Esophagus muscularis mucosa (tissue), 4 donors: ENCODE data around the gene CCDC124. TPM values are rescaled to one million over a fixed set of nuclear protein-coding genes. Genes with fewer than 3 reads are reported as not detected.

Source experiments
- DNase-seq: peaks from one replicate; pipeline ENCODE4 v3.0.0-alpha.2; 2017; ENCODE audit errors: extremely low spot score
- H3K27ac ChIP-seq, 4 donors: fragments of 200-600 bp; sonication (generic); replicated peaks in 1 of 4; 1 replicate in 3 of 4; 2 replicates in 1 of 4; pipeline ENCODE4 v1.5.1; 2016 to 2019; ENCODE audit warnings: mild to moderate bottlenecking in 1 of 4
- H3K27me3 ChIP-seq, 4 donors: fragments of 200-600 bp; sonication (generic); one replicate each; pipeline versions ENCODE4 v1.5.1 to v1.6.0; 2016 to 2019
- H3K36me3 ChIP-seq, 4 donors: fragments of 200-600 bp; sonication (generic); one replicate each; pipeline ENCODE4 v1.5.1; 2016 to 2019
- H3K4me1 ChIP-seq, 4 donors: fragments of 200-600 bp; sonication (generic); one replicate each; pipeline ENCODE4 v1.5.1; 2016 to 2019
- H3K4me3 ChIP-seq, 4 donors: fragments of 200-600 bp; sonication (generic); 1 replicate in 2 of 4; 2 replicates in 2 of 4; pipeline ENCODE4 v1.5.1; 2016 to 2019; ENCODE audit warnings: mild to moderate bottlenecking in 4 of 4, moderate library complexity in 1 of 4
- H3K9me3 ChIP-seq, 4 donors: fragments of 200-600 bp; sonication (generic); 1 replicate in 3 of 4; 2 replicates in 1 of 4; pipeline ENCODE4 v1.5.1; 2016 to 2019
- EP300 ChIP-seq: sonication (generic); formaldehyde crosslinking; IDR thresholded peaks from one replicate; pipeline ENCODE4 v1.6.1; 2017; ENCODE audit warnings: antibody characterized with exemption
- POLR2A ChIP-seq: fragments of 450-650 bp; IDR thresholded peaks from one replicate; pipeline ENCODE4 v1.6.1; 2017; ENCODE audit warnings: antibody characterized with exemption, moderate library complexity, mild to moderate bottlenecking, low read depth
- POLR2AphosphoS5 ChIP-seq, 2 donors: sonication (generic); formaldehyde crosslinking; IDR thresholded peaks; one replicate each; pipeline ENCODE4 v1.6.1; 2017; ENCODE audit warnings: antibody characterized with exemption in 2 of 2
- WGBS: methylation state at CpG from one replicate; pipeline ENCODE4 v1.1.5; 2018; 5-methylcytosine and 5-hydroxymethylcytosine counted together
- intact Hi-C: fragments of 100-400 bp; cut with DNase I; formaldehyde crosslinking; loops from one replicate; pipeline ENCODE4 v1.15.1; 2023
- total RNA-seq, 4 donors: library from RNA; depleted of rRNA; stranded (reverse); fragments of >200 nt; gene quantifications; one replicate each; pipeline versions ENCODE4 v1.1.0 to v1.2.1, GENCODE V29; 2016
- TF ChIP-seq, protein P1 (sequence below), 3 experiments: fragments of 200-600 bp in 2 of 3; fragments of 450-650 bp in 1 of 3; sonication (generic) in 2 of 3; IDR thresholded peaks; one replicate each; pipeline ENCODE4 v1.5.1; 2017 to 2019; ENCODE audit warnings: antibody characterized with exemption in 3 of 3, mild to moderate bottlenecking in 2 of 3, moderate library complexity in 1 of 3

Gene CCDC124
- total RNA-seq, 4 donors from 2014 or later: 51.2 to 97.4 (median 74.3) TPM

DNA sequence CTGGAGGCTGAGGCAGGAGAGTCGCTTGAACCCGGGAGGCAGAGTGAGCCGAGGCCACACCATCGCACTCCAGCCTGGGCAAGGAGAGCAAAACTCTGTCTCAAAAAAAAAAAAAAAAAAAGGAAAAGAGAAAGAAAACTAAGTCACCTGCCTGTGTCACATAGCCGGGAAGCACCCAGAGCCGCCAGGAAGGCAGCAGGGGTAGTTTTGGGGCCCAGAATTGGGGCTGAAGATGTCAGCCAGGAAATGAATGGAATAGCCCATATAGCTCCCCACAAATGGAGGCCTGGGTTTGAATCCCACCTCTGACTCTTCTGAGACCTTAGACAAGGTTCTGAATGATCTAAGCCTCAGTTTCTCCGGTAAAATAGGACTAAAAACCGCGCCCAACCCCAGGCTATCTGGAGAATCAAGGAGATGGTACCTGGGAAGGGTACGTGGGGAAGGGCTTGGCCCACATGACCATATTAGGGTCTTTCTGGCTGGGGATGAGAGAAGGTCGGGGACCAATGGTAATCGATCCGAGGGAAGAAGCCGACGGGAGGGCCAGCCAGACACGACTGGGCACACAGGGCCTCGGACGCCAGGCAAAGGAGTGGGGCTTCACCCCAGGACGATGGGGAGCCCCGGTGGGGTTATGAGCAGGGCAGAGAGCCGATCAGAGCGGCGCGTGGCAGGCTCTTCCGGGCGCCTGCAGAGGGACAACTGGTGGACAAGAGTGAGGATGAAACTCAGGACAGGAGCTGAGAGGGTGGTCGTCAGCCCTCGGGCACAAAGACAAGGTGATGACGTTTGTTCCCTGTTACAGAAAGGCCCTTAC is 14.4 kb downstream of the CCDC124 start:
- WGBS: 27% methylated on average over 20 of the region's 29 CpGs
- TF ChIP-seq EP300 (no peak), POLR2A (no peak), POLR2AphosphoS5 (IDR thresholded peaks at IDR 0.05) (peak in 1 of 2 donors; percentile 18)
- TF ChIP-seq, protein P1, sequence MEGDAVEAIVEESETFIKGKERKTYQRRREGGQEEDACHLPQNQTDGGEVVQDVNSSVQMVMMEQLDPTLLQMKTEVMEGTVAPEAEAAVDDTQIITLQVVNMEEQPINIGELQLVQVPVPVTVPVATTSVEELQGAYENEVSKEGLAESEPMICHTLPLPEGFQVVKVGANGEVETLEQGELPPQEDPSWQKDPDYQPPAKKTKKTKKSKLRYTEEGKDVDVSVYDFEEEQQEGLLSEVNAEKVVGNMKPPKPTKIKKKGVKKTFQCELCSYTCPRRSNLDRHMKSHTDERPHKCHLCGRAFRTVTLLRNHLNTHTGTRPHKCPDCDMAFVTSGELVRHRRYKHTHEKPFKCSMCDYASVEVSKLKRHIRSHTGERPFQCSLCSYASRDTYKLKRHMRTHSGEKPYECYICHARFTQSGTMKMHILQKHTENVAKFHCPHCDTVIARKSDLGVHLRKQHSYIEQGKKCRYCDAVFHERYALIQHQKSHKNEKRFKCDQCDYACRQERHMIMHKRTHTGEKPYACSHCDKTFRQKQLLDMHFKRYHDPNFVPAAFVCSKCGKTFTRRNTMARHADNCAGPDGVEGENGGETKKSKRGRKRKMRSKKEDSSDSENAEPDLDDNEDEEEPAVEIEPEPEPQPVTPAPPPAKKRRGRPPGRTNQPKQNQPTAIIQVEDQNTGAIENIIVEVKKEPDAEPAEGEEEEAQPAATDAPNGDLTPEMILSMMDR (IDR thresholded peaks at IDR 0.05): peak in 1 of 3 experiments; percentile 30
- intact Hi-C loops: loop anchor here (10.0 kb wide), 1 partner anchor 118 kb away; no protein-coding TSS in a partner anchor
- no peaks in the 10 kb centered on the region for H3K9me3 ChIP-seq
- peaks cover 0 to 16% (median 16%) of the 10 kb centered on the region in 4 donors for H3K36me3 ChIP-seq
- H3K27ac ChIP-seq: peak overlapping the region; percentile 58 to 76 (median 68)
- H3K27me3 ChIP-seq: peaks cover 5 to 41% (median 23%) of the 10 kb centered on the region in 4 donors
- peak overlapping the region; percentile 85 to 93 (median 90) for H3K4me3 ChIP-seq
- H3K4me1 ChIP-seq: peaks cover 39 to 76% (median 70%) of the 10 kb centered on the region in 4 donors
- no peak for DNase-seq

DNA sequence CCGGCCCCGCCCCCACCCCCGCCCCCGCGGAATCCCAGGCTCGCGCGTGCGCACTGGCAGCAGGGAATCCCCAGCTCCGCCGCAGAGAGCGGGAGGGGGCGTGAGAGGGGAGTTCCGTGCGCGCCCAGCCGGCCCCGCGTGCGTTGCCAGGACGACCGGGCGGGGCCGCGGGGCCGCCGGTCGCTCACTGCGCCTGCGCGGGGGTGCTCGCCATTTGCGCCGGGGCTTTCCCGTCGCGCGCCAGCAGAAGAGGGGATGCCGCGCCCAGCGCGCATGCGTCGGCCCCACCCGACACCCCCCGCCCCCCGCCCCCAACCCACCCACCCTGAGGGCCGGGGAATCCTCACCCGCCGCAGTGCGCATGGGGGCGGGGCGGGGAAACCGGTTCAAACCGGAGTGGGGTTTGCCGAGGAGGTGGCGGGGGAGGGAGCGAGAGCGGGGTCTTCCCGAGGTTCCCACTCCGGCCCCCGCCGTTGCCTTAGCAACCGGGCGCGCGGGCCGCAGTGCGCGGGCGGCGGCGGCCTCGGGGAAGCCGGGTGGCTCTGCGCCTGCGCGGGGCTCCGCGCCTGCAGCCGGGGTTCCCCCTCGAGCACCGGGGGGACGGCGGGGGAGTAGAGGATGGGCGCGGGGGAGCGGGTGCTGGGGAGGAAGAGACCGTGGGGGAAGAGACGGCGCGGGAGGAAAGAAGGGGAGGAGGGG is 15.1 kb downstream of the CCDC124 start:
- peak; percentile 94 for DNase-seq
- Histone ChIP-seq H3K36me3 (peaks cover 0 to 8% (median 8%) of the 10 kb centered on the region in 4 donors), H3K9me3 (no peaks in the 10 kb centered on the region), H3K27me3 (peaks cover 8 to 49% (median 31%) of the 10 kb centered on the region in 4 donors), H3K4me3 (peak overlapping the region; percentile 85 to 93 (median 90)), H3K27ac (peak overlapping the region; percentile 58 to 76 (median 71)), H3K4me1 (peaks cover 44 to 83% (median 78%) of the 10 kb centered on the region in 4 donors)
- WGBS: 1% methylated on average over 12 of the region's 92 CpGs
- TF ChIP-seq POLR2AphosphoS5 (IDR thresholded peaks at IDR 0.05) (peak in 1 of 2 donors; percentile 64), POLR2A (no peak), EP300 (no peak)
- intact Hi-C loops: loop anchor here (10.0 kb wide), 1 partner anchor 117 kb away; no protein-coding TSS in a partner anchor

DNA sequence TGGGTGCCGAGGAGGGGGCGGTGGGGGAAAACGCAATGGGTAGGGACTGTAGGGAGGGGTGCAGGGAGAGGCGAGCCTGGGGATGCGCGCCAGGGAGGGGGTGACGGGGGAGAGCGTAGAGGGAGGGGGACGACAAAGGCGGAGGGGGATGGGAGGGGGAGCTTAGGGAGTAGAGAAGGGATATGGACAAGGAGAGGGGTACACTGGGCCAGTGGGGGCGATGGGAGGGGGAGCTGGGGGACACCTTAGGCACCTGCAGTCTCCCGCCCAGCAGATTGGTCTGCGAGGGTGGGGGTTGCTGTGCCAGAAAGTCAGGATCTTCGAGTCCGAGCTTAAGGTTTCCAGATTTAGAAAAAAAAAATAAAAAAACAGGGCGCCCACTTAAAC is 15.7 kb downstream of the CCDC124 start:
- Histone ChIP-seq H3K4me3 (peak overlapping the region; percentile 85 to 93 (median 90)), H3K27ac (peak overlapping the region in 1 of 4 donors; percentile 76), H3K4me1 (peaks cover 44 to 79% (median 75%) of the 10 kb centered on the region in 4 donors), H3K9me3 (no peaks in the 10 kb centered on the region), H3K36me3 (peaks cover 0 to 4% (median 2%) of the 10 kb centered on the region in 4 donors), H3K27me3 (peaks cover 8 to 55% (median 37%) of the 10 kb centered on the region in 4 donors)
- TF ChIP-seq POLR2A (no peak), EP300 (no peak), POLR2AphosphoS5 (IDR thresholded peaks at IDR 0.05) (no peak)
- TF ChIP-seq, protein P1 (IDR thresholded peaks at IDR 0.05): no peak
- under 1% methylated on average over 10 of the region's 16 CpGs for WGBS
- intact Hi-C loops: loop anchor here (10.0 kb wide), 1 partner anchor 116 kb away; no protein-coding TSS in a partner anchor
- no peak for DNase-seq

DNA sequence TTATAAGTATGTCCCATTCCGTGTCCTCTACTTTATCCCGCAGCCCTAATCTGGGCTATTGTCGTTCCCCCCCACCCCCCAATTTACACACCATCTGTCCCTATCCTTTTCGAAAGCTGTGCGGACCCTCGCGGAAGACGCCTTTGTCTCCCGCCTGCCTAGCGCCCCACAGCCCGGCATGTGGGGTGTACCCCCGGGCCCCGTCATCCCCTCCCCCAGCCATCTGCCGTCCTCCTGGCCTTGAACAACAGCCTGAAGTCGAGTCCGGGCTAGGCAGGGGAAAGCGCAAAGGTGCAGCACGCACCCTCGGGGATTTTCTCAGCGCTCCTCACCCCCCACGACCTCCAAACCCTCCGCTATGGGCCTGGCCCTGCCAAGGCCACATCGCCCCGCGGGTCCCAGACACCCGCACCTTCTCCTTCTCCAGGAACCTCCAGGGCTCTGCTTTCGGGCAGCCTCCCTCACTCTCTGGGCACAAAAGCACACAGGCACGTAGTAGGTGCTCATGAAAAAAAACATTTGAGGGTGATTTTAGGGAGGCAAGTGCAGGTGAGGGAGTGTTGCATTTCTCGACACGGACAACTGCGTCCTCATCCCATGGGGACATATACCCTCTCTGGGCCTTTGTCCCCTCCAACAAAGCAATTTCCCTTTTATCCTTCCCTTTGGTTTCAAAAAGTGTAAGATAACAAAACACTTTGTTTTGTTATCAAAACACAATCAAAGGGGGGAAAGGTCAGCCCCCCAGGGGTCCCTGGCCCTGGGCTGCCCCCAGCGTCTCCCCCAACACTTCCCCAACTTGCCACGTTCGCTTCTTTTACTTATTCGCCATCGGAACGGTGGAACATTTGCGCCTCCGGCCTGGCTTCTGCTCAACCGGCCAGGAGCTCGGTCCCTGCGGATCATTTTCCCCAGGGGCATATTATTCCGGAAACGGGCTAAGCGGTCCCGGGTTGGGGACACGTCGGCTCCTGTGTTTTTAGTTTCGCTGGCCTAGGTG is 16.4 kb downstream of the CCDC124 start:
- H3K4me1 ChIP-seq: peaks cover 44 to 71% (median 68%) of the 10 kb centered on the region in 4 donors
- peaks cover 8 to 62% (median 39%) of the 10 kb centered on the region in 4 donors for H3K27me3 ChIP-seq
- no peaks in the 10 kb centered on the region for H3K36me3 ChIP-seq
- H3K27ac ChIP-seq: no peak overlapping the region
- 43% methylated on average over 47 of the region's 49 CpGs for WGBS
- intact Hi-C loops: loop anchor here (10.0 kb wide), 1 partner anchor 116 kb away; no protein-coding TSS in a partner anchor
- peak overlapping the region in 3 of 4 donors; percentile 85 to 90 (median 89) for H3K4me3 ChIP-seq
- DNase-seq: no peak
- TF ChIP-seq POLR2AphosphoS5 (IDR thresholded peaks at IDR 0.05) (no peak), POLR2A (no peak), EP300 (no peak)
- TF ChIP-seq, protein P1 (IDR thresholded peaks at IDR 0.05): no peak
- no peaks in the 10 kb centered on the region for H3K9me3 ChIP-seq
